GM12891 (cell line): ENCODE measurements around the gene CDC42BPG.

Experiments used
- POLR2A ChIP-seq: IDR thresholded peaks from 2 replicates; pipeline ENCODE4 v1.6.1; 2011; ENCODE audit warnings: low read depth, low read length, control low read depth
- TAF1 ChIP-seq: IDR thresholded peaks from 2 replicates; pipeline ENCODE4 v1.6.1; 2011; ENCODE audit warnings: low read depth, low read length, control low read depth

- TF ChIP-seq TAF1 = no peak
- peak; percentile 24; the same call in 1 of the 2 replicates for TF ChIP-seq POLR2A
Measured at GRCh38 chr11:64846998-64847666, 2.7 kb upstream of the CDC42BPG start.
